Uterus (tissue), 2 donors: ENCODE measurements around the gene KCNJ10.

Experiments
- CTCF ChIP-seq, 4 experiments: fragments of 200-600 bp in 2 of 4; fragments of 450-650 bp in 2 of 4; sonication (generic) in 2 of 4; IDR thresholded peaks; one replicate each; pipeline ENCODE4 v1.5.1; 2016 to 2019; ENCODE audit warnings: antibody characterized with exemption in 4 of 4, mild to moderate bottlenecking in 2 of 4, moderate library complexity in 1 of 4
- POLR2A ChIP-seq, 2 donors: fragments of 450-650 bp; IDR thresholded peaks; one replicate each; pipeline ENCODE4 v1.6.1; 2016; ENCODE audit warnings: antibody characterized with exemption in 2 of 2, mild to moderate bottlenecking in 1 of 2, moderate library complexity in 1 of 2

DNA sequence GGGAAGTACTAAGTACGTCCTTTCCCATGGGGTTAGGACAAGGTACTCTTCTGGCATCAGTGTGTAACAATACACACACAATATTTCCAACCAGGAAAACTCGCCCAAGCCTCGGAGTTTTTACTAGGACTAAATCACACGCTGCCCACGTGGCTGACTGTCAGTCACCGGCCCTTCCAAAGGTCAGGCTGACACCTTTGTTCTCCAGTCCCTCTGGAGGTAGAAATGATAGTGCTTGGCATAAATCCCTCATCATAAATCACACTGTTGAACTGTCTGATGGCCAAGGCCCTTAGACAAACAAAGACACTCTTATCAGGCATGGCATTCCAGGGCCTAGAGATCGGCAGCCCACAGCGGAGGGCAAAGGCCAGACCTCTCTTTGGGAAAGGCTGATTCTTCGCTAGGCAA, 99.0 kb downstream of the KCNJ10 start:
- no peak for TF ChIP-seq CTCF (IDR thresholded peaks at IDR 0.05)
- no peak for TF ChIP-seq POLR2A (IDR thresholded peaks at IDR 0.05)
